Tibial nerve (tissue), 4 donors: Measurements from ENCODE around the gene ATRNL1.

Source experiments
- EP300 ChIP-seq, 2 donors: sonication (generic); formaldehyde crosslinking; IDR thresholded peaks; one replicate each; pipeline ENCODE4 v1.6.1; 2017; ENCODE audit warnings: antibody characterized with exemption in 2 of 2, mild to moderate bottlenecking in 1 of 2
- TF ChIP-seq, protein P1 (sequence below), 5 experiments: fragments of 200-600 bp in 3 of 5; fragments of 450-650 bp in 2 of 5; sonication (generic) in 3 of 5; IDR thresholded peaks; one replicate each; pipeline ENCODE4 v1.5.1; 2016 to 2019; ENCODE audit warnings: antibody characterized with exemption in 5 of 5, mild to moderate bottlenecking in 3 of 5, moderate library complexity in 2 of 5

DNA sequence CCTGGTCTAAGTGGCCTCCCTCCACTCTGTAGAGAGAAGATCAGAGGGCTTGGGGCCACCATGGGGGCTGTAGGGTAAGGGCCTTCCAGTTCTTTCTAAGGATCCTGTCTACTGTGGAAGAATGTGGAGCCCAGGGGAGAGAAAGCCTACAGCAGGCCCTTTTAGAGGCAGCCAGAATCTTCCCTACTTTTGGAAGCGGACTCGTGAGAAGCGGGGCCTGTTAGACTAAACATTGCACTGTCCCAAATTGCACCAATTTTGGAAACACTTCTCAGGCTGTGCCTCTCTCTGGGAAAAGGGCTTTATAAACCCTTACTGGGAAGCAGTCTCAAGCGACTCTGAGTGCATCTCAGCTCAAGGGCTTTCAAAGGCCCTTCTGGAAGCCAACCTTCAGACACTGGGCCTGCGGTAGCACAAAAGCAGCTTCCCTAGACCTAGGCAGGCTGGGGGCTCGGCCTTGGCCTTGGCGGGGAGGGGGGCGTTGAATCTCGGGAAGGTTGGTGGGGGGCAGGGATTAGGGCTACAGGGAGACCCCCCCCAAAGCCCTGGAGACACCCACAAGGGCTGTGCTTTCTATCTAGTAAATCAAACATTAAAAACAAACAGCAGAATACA lies 881.8 kb downstream of the ATRNL1 start:
- TF ChIP-seq, protein P1, sequence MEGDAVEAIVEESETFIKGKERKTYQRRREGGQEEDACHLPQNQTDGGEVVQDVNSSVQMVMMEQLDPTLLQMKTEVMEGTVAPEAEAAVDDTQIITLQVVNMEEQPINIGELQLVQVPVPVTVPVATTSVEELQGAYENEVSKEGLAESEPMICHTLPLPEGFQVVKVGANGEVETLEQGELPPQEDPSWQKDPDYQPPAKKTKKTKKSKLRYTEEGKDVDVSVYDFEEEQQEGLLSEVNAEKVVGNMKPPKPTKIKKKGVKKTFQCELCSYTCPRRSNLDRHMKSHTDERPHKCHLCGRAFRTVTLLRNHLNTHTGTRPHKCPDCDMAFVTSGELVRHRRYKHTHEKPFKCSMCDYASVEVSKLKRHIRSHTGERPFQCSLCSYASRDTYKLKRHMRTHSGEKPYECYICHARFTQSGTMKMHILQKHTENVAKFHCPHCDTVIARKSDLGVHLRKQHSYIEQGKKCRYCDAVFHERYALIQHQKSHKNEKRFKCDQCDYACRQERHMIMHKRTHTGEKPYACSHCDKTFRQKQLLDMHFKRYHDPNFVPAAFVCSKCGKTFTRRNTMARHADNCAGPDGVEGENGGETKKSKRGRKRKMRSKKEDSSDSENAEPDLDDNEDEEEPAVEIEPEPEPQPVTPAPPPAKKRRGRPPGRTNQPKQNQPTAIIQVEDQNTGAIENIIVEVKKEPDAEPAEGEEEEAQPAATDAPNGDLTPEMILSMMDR (IDR thresholded peaks at IDR 0.05): no peak
- TF ChIP-seq EP300 (IDR thresholded peaks at IDR 0.05): no peak
